NCI-H2081 (cell line): ENCODE data around the gene DYTN.
A peak's percentile ranks its signal among the peaks of the same experiment; 100 is the strongest.

Source experiments
- DNase-seq, 2 experiments: peaks; one replicate each; lab custom pipeline; 2025; lab: John Stamatoyannopoulos, UW

The DYTN gene

GRCh38 chr2:206698811-206699210, 19.4 kb downstream of the DYTN start:
- DNase-seq = no peak

GRCh38 chr2:206696910-206697309, 21.3 kb downstream of the DYTN start:
- DNase-seq = no peak

- DNase-seq = peak; percentile 67 to 71
Observed at GRCh38 chr2:206693399-206694137, 24.6 kb downstream of the DYTN start.

- DNase-seq = no peak
Observed at GRCh38 chr2:206692971-206693370, 25.2 kb downstream of the DYTN start.

GRCh38 chr2:206688990-206689389, 29.2 kb downstream of the DYTN start:
- no peak for DNase-seq

- no peak for DNase-seq
Observed at GRCh38 chr2:206688453-206688852, 29.7 kb downstream of the DYTN start.

- DNase-seq = no peak
Observed at GRCh38 chr2:206683546-206683945, 34.6 kb downstream of the DYTN start.

GRCh38 chr2:206670531-206671319, 47.5 kb downstream of the DYTN start:
- no peak for DNase-seq

GRCh38 chr2:206665251-206665650, 52.9 kb downstream of the DYTN start:
- no peak for DNase-seq

- DNase-seq = no peak
Observed at GRCh38 chr2:206657087-206657486, 61.1 kb downstream of the DYTN start.

- DNase-seq = no peak
Observed at GRCh38 chr2:206647985-206648384, 70.2 kb downstream of the DYTN start.

GRCh38 chr2:206642075-206643025, 75.8 kb downstream of the DYTN start, which contains the start of gene FAM237A:
Gene FAM237A, plus strand, starts transcription at chr2:206642487. Its CDS starts 1,750 bp downstream, at chr2:206644237.
- no peak for DNase-seq

- DNase-seq = no peak
Observed at GRCh38 chr2:206641226-206641625, 77.0 kb downstream of the DYTN start.

- DNase-seq = no peak
Observed at GRCh38 chr2:206639636-206640035, 78.6 kb downstream of the DYTN start.

- no peak for DNase-seq
Observed at GRCh38 chr2:206635015-206635414, 83.2 kb downstream of the DYTN start.

- no peak for DNase-seq
Observed at GRCh38 chr2:206631340-206631739, 86.9 kb downstream of the DYTN start.

GRCh38 chr2:206627632-206628031, 90.6 kb downstream of the DYTN start:
- no peak for DNase-seq

- no peak for DNase-seq
Observed at GRCh38 chr2:206626108-206626507, 92.1 kb downstream of the DYTN start.

- no peak for DNase-seq
Observed at GRCh38 chr2:206619011-206619410, 99.2 kb downstream of the DYTN start.

GRCh38 chr2:206616151-206616550, 102.0 kb downstream of the DYTN start:
- DNase-seq = no peak

- DNase-seq = no peak
Observed at GRCh38 chr2:206615417-206616089, 102.6 kb downstream of the DYTN start.

GRCh38 chr2:206614811-206615210, 103.4 kb downstream of the DYTN start:
- no peak for DNase-seq
